HG03558 (cell line): Measurements from ENCODE around the gene MSN.

ENCODE experiments used
- ATAC-seq: cut with Tn5 transposase; IDR thresholded peaks from one replicate; pipeline ENCODE4 v1.9.1; 2021; ENCODE audit warnings: moderate number of reproducible peaks; ENCODE audit not compliant: unreplicated experiment; ENCODE audit errors: extremely low read depth

MSN gene

DNA sequence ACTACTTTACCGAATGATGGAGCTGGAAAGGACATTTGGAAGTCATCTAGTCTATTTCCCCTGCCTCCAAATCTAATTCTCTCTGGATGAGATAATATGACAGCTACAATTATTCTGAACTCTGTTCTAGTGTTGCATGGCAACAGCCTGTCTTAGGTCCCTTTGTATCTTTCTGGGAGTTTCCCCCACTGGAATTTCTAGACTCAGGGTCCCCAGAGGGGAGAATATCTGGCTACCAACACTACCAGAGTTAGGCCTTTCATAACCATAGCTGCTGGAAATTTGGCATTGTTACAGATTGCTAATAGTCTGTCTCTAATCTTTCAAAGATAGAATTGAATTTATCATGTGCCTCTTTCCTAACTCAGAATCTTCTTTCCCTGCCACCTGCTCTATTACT, 4.5 kb downstream of the MSN start:
- ATAC-seq: no peak

DNA sequence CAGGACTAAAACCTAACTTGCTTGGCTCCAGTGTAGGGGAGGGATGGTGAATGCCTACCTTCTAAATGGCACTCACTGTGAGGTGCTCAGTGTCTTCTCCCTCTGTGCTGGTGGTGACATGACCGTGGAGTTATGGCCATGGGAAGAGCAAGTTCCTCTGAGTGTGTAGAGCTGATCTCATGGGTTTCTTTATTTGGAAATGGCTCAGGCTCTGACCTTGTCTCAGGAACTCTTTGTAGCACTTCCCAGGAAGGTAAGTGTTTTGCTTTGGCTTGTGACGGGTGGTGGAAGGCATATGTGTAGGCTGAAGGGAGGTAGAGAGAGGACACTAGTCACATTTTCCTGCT, 6.4 kb downstream of the MSN start:
- ATAC-seq: no peak

DNA sequence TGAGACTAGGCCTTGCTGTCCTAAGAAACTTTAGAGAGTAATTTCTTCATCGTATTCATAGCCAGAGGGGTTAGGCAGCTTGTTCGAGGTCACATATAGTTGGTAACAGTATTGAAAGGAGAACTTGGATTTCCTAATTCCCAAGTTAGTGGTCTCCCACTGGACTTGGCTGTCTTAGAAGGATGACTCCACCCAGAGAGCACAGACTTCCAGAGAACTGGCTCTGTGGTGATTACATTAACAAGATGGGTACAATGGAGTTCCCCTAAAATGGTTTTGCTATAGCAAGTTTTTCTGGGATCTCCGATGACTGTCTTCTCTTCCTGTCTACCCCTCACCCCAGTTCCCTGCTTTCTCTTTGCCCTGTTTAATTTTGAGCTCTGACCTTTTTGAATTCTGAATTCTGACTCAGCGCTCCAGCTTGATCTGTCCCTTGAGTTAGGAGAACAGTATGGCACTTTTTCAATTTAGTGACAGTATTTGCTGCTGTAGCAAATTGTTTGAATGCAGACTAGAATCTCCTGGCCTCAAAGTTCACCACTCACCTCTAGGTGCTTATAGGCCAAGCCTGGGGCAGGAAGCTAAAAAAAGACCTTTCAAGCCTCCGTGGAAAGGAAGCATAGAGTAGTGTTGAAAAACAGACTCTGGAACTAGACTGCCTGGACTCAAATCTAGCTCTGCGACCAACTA, 6.9 kb downstream of the MSN start:
- ATAC-seq: no peak

DNA sequence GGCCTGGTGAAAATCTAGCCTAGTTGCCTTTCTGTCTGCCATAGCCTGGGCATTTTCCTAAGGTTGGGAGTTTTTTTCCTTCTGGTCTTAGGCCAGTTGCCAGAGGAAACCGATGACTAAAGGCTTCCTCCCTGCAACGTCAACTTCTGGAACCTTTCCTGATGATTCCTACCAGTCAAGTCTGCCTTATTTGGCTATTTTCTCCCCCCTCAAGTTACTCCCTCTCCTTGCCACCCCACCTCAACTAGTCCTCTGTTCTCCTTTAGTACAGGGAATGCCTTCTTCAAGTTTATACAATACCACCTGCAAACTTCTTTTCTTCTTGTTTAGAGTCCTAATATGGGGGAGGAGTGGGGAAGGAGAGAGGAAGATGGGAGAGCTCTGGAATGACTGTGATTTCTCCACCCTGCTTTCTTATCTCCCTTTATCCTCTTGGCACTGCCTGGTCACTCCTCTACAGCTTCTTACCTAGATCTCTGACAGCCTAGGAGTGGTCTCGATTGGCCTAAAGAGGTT, 10.6 kb downstream of the MSN start:
- ATAC-seq: no peak

DNA sequence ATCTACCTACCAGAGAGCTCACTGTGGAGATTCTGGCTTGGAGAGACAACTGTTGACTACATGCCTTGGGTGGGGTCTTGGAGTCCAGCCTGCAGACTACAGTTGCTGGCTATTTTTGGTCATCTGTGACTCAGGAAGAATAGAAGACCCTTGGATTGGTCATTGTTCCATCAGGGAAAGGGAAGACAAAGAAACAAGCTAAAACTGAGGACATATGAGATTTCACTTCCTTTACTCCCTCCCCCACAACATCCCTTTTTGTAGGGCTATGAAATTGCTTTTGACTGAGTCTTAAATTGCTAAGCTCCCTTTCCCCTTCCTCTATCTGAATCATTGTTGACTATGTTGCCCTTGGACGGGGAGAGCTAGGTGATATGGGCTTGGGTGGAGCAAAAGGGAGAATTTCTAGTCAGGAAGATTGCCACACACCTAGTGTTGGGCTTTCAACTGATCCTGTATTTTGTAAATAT, 11.7 kb downstream of the MSN start:
- ATAC-seq: no peak

DNA sequence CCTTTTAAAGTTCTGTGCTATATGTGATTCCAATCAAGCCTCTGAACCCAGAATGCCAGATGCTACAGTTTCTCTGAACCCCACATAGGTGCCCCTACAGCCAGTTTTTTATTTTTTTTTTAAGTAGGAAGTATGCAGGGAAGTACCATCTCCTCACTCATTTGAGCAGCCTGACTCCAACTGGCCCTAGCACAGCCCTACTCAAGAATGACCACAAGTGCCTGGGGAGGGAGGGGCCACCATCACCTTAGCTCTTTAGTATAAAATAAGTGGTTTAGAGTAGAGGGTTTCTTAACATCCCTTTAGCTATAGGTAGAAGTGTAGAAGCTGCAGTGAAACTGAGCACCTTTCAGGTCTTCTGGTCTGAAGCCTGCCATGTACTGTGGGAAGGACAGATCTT, 14.4 kb downstream of the MSN start:
- ATAC-seq: no peak

DNA sequence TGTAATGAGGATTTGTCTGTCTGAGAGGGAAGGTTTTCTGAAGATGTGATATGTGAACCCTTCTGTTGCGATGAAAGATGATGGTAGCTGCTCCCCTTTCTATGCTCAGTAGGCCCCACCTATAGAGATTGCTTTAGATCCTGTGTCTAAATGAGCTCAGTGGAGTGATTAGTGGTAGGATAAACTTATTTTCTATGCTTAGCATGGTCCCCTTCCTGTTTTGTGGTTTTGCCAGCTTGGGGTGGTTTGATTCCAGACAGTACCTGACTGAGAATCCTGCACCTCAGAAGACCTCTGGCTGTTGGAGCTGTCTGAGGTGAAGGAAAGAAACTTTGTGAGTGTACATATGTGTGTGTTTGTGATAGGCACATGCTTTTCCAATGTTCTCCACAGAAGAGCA, 17.7 kb downstream of the MSN start:
- ATAC-seq: no peak

DNA sequence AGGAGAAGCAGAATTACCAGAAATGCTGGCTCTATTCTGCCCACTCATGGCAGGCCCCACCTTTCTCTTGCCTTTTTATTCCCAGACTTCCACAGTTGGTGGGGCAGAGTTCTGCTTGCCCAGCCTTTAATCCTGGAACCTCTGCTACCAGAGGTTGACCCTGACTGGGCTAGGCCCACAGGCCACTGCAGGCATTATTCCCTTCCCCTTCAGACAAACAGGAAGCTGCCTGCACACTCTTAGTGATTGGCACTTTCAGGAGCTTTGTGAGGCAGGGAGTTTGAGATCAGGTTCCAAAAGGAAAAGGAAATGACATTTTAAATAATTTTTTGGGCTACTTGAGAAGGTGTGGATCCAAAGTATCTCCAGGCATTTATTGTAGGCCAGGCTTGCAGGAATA, 18.8 kb downstream of the MSN start:
- ATAC-seq: no peak

DNA sequence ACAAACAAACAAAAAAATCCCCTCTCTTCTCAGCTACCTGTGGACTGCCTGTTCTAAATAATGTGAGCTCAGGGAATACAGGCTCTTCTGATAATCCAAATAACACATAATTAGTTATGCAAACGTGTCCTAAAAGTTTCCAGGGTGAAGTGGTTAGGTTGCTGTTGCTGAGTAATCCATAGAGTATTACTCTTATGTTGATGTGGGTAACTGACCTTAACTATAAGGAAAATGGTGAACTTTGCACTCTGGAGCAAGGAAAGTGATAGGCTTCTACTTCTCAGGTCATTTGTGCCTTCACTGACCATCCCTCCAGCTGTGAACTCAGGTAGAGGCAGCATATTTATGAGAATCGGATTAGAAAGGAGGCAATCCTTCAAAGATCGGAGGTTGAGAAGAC, 19.9 kb downstream of the MSN start:
- no peak for ATAC-seq

DNA sequence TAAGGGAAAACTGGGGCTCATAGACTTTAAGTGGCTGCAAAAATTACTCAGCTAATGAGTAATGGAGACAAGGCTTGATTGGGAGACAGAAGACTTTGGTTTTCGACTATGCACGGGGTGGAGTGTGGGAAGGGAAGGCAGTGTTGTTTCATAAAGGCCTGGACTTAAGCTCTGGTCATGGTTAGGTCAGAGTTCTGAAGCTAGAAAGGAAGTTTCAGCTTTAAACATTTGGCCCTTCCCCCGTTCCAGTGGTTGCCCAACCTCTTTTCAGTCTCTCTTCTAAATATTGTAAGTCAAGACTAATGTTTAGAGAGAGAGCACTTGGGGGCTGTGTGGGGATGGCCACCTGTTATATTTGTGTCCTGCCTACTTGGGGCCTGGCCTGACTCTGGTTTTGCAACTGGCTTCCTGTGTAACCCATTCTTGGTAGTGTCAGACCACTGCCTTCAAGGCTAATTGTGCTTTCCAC, 21.0 kb downstream of the MSN start:
- peak; percentile 76 for ATAC-seq

DNA sequence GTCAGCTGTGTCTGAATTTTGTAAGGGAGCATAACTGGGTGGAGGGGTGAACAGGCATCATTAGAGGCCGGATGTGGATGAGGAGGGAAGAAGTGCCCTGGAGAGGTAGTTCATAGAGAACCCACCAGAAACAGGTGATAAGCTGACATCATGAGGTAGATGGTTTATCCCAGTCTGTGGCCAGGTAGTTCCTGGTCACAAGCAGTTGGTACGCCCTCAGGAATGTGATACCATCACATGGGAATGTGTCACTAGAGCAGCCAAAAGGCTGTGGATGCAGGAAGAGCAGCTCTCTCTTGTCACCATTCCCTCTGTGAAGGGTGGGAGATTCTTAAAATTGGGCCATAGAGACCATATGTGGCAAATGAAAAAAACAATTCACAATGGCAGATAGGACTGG, 21.9 kb downstream of the MSN start:
- no peak for ATAC-seq

DNA sequence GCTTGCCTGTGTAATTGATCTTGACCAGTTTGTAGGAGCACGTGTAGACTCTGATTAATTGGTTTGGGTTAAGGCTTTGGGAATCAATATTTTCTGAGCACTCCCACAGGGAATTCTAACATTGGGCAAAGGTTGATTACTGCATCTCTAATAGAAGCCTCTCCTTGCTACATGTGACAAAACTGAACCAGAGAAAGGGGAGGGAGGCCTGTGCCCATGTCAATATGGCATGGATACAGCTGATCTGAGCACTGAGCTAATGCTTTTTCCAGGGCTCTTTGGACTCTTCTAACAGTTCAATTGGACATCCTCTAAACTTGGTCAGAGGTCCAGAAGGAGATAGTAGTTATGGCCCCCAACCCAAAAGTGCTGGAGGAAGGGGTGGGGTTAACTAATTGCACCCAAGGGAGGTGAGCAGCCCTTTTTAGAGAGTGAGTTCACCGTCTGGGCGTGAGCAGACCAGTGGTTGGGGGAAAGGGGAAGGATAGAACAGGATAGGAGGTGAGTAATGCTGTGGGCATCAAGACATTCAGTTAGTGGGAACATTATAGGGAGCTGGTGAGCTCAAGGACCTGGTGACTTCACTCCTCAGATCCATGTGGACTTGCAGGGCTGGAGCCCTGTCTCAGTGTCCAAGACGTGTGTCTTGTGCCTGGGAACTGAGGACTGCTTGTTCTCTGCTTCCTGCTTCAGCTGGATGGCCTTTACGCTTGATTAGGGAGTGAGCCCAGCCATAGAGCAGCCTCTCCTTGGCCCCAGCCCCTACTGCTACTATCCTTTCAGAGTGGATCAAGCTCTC, 22.8 kb downstream of the MSN start:
- no peak for ATAC-seq

DNA sequence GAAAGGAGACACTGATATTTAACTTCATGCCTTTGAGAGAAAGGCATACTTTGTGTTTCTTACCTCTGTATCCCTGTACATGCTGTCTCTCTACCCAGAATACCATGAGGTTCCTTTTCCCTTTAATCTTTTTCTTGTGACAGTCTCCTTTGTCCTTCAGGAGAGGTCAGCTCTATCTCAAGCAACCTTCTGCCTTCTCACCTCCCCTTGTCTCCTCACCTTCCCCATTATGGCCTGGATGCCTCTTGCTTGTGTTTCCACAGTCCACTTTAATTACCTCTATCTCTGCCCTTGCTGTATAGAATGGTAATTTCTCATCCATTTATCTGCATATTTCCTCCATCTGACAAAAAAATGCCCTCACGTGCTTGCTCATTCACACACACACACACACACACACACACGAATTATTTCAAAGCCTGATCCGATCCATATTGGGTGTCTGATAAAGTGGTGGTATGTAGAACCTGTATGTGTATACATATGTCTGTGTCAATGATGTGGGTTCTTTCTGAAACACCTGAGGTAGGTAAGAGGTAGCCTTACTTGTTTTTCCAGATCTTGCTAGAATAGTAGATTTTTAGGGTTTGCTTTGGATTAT, 28.5 kb downstream of the MSN start:
- no peak for ATAC-seq

DNA sequence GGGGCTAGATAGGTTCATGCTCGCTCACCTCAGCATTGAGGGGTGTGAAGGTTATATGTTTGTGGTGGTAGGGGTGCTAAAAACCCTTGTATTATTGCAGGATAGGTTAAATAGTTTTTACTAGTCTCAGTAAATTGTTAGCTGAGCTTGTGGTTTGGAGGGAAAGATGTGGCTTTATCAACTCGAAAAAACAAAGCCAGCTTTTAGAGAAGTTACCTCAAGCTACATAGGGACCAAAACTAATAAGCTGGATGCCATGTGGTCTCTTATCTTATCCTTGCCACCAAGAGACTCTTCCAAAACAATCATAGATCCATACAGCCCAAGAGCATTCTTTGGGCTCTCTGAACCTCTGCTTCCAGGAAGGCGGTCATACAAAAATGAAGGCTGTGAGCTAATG, 29.2 kb downstream of the MSN start:
- no peak for ATAC-seq

DNA sequence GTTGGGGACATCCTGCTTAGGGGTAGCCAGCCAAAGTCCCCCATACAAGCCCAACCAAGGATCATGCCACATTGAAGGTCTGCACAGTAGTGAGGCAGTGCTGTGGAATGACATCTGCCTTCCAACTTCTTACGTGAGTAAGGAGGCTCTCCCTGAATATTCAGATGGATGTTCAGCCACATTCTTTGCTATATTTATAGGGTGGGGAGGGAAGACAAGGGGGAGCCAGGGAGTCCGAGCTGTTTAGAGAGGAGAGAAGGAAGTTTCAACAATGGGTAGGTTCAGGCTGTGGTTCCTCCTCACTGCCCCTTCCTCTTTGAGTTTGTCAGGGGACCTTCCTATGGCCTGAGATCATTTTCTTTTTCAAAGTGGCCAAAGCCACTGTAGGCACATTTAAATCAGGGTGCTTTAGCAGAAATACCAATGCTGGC, 29.8 kb downstream of the MSN start:
- no peak for ATAC-seq

DNA sequence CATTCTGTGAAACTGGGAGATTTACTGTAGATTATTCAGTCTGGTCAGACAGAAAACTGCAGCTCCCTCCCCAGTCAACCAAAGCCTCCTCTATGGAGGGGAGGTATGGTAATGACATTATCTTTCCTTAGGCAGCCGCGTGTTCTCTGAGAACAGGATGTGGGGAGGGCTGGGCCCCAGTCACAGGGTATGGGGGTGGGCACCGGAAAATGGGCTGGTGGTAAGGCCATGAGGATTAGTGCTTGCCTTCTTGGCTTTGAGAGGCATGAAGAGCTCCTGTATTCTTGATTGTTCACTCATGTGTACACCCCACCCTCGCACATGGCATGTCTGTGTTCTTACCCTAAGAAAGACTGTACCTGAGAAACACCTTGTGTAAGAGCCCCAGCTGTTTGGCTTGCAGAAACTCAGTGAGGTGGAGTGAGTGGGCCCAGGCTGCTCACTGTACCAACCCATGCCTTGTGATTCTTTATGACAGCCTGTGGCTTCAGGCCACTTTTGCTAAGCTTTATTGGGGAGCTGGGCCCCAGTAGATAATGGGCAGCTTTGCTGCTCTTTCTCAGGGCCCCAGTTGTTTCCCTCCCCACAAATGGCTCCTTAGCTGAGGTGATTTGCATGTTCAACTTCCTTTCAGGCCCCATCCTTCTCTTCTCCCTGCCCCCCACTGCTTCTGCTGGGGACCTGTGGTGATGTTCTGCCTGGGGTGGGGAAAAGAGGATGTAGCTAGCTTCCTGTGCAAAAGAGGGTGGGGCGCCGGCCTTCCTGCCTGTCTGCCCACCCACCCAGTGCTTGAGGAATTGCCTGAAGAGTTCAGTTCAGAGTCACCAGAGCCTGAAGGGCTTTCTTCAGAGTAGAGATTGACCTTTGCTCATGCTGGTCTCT, 30.7 kb downstream of the MSN start:
- peak; percentile 45 for ATAC-seq

DNA sequence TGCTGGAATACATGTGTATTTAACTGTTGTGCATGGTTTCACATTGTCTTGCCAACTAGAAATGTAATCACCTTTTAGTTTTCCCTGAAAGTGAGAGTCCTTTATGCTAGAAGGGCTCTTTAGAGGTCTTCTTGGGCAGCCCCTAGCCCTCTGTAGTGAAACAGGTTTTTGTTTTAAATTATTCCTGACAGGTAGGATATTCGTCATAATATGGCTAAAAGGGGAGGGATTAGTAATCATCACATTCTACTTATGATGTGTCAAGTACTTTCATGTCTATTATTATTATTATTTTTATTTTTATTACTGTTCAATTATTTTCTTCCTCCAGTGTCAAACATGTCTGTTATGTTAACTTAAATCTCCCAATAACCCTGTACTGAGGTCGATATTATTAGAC, 35.5 kb downstream of the MSN start:
- ATAC-seq: no peak

DNA sequence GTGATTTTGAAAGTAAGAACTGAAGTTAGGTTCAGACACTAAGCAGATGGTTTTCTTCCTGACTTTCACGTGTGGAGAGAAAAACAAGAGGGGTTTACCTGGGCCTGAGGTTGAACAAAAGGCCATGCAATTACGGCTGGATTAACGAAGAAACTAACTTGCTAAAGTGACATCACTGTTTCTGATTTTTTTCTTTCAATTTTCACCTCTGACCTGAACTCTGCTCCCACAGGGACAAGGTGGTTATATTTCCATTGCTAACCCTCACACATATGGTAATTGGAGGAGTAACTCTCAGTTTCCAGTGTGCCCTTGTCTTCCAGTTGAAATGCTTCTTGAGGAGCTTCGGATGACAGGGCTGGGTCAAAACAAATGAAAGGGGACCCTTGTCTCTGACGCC, 38.0 kb downstream of the MSN start:
- ATAC-seq: no peak

DNA sequence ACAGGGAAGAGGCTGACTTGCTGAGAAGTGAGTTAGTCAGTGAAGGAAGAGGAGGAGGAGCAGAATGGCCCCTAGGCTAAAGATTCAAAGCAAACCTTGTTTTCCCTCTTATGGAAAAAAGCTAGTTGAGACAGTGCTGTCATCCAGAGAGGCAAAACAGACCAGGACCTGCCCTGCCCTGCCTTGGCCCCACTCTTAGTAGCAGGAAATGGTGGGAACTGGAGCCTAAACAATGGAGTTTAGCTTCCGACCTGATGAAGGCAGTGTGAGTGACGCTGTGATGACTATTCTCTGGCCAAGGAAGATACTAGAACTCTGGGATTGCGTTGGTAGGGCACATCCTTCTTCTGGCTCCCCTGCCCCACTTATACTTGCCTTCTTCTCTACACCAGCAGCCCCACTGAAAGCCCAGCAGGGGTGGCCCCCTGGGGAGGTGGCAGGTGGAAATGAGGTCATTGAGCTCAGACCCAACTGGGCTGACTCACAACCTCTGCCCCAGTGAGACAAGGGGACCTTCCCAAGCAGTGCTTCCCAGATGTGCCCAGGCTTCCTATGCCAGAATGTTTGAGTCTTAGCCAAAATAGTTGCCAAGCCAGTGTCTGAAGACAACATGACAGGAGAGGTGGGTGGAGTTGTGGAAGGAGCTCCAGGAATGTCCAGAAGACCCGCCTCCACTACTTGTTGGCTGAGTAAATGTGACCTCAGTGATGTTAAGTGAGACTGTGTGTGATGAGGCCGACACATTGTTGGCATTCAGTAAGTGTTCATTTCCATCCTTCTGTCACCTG, 38.8 kb downstream of the MSN start:
- ATAC-seq: peak; percentile 44
